K562 (cell line): ENCODE results near the gene TNFSF13. TPM values are rescaled to one million over a fixed set of nuclear protein-coding genes. Genes with fewer than 3 reads are reported as not detected.
A peak's percentile ranks its signal among the peaks of the same experiment; 100 is the strongest.

Experiments used
- ATF6 ChIP-seq: sonication (generic); formaldehyde crosslinking; IDR thresholded peaks from 2 replicates; pipeline ENCODE4 v1.4.0; 2020; ENCODE audit warnings: mild to moderate bottlenecking, missing genetic modification reagents
- CBFB ChIP-seq: sonication (generic); formaldehyde crosslinking; IDR thresholded peaks from 2 replicates; pipeline ENCODE4 v1.4.0; 2020; ENCODE audit warnings: mild to moderate bottlenecking, missing genetic modification reagents
- E2F3 ChIP-seq: fragments of 250-450 bp; sonication (Bioruptor Pico); IDR thresholded peaks from 2 replicates; pipeline ENCODE4 v1.4.0; 2020; ENCODE audit warnings: mild to moderate bottlenecking
- EHMT2 ChIP-seq: fragments of 450-650 bp; IDR thresholded peaks from 2 replicates; pipeline ENCODE4 v1.6.1; 2018; ENCODE audit warnings: antibody characterized with exemption
- ERF ChIP-seq: fragments of 450-650 bp; formaldehyde crosslinking; IDR thresholded peaks from 2 replicates; pipeline ENCODE4 v1.4.0; 2020; ENCODE audit warnings: mild to moderate bottlenecking, mixed read lengths
- ETV6 ChIP-seq, 3 experiments: fragments of 150-350 bp in 1 of 3; sonication (generic) in 1 of 3; formaldehyde crosslinking in 1 of 3; IDR thresholded peaks; 2 replicates each; pipeline versions ENCODE4 v1.6.1 to v1.8.0; 2014 to 2022; ENCODE audit warnings: borderline replicate concordance in 2 of 3, low read depth in 2 of 3, antibody characterized with exemption in 1 of 3, low read length in 1 of 3, mild to moderate bottlenecking in 1 of 3, missing genetic modification reagents in 1 of 3
- FIP1L1 ChIP-seq: fragments of 200-400 bp; formaldehyde crosslinking; IDR thresholded peaks from 2 replicates; pipeline ENCODE4 v1.6.1; 2018; ENCODE audit warnings: mild to moderate bottlenecking, low read depth, low read length; ENCODE audit not compliant: poor library complexity, severe bottlenecking
- FOXJ2 ChIP-seq: fragments of 200-800 bp; sonication (Bioruptor generic); IDR thresholded peaks from 2 replicates; pipeline ENCODE4 v1.6.1; 2016; ENCODE audit warnings: missing genetic modification characterization, missing compliant biosample characterization
- GATA2 ChIP-seq: sonication (generic); formaldehyde crosslinking; IDR thresholded peaks from 2 replicates; pipeline ENCODE4 v1.4.0; 2020; ENCODE audit warnings: mild to moderate bottlenecking, missing genetic modification reagents
- L3MBTL2 ChIP-seq: fragments of 450-650 bp; IDR thresholded peaks from 2 replicates; pipeline ENCODE4 v1.6.1; 2016; ENCODE audit warnings: mild to moderate bottlenecking, moderate library complexity
- MEIS2 ChIP-seq: fragments of 450-650 bp; IDR thresholded peaks from 2 replicates; pipeline ENCODE4 v1.6.1; 2014; ENCODE audit warnings: mild to moderate bottlenecking; ENCODE audit not compliant: partially characterized antibody
- NEUROD1 ChIP-seq: fragments of 150-350 bp; IDR thresholded peaks from 2 replicates; pipeline ENCODE4 v1.6.1; 2014; ENCODE audit warnings: borderline replicate concordance, low read length, low read depth; ENCODE audit not compliant: partially characterized antibody
- NFATC3 ChIP-seq: fragments of 450-650 bp; IDR thresholded peaks from 2 replicates; pipeline ENCODE4 v1.6.1; 2017; ENCODE audit warnings: mild to moderate bottlenecking
- RBM14 ChIP-seq: fragments of 200-400 bp; formaldehyde crosslinking; IDR thresholded peaks from 2 replicates; pipeline ENCODE4 v1.6.1; 2018; ENCODE audit warnings: low read depth, mild to moderate bottlenecking, low read length, moderate library complexity, borderline replicate concordance; ENCODE audit not compliant: insufficient read depth
- RBM17 ChIP-seq: fragments of 200-400 bp; formaldehyde crosslinking; IDR thresholded peaks from 2 replicates; pipeline ENCODE4 v1.6.1; 2017; ENCODE audit warnings: low read depth, mild to moderate bottlenecking, low read length, borderline replicate concordance
- THRAP3 ChIP-seq: fragments of 450-650 bp; IDR thresholded peaks from 2 replicates; pipeline ENCODE4 v1.6.1; 2016; ENCODE audit warnings: mild to moderate bottlenecking, inconsistent platforms, borderline replicate concordance
- XRCC5 ChIP-seq: fragments of 200-400 bp; formaldehyde crosslinking; IDR thresholded peaks from 2 replicates; pipeline ENCODE4 v1.6.1; 2017; ENCODE audit warnings: low read depth, mild to moderate bottlenecking, low read length
- ZNF24 ChIP-seq: fragments of 450-650 bp; IDR thresholded peaks from 2 replicates; pipeline ENCODE4 v1.6.1; 2016
- ZNF311 ChIP-seq: fragments of 250-450 bp; sonication (Bioruptor Pico); IDR thresholded peaks from 2 replicates; pipeline ENCODE4 v1.4.0; 2020; ENCODE audit warnings: mild to moderate bottlenecking, moderate library complexity
- ZNF586 ChIP-seq: fragments of 450-650 bp; formaldehyde crosslinking; conservative IDR thresholded peaks from 2 replicates; pipeline ENCODE4 v1.4.0; 2020; ENCODE audit warnings: mild to moderate bottlenecking, moderate library complexity
- polyA plus RNA-seq, 8 experiments: library from polyadenylated mRNA; depleted of rRNA in 4 of 8; stranded (reverse) in 5 of 8; unstranded in 3 of 8; fragments of >200 nt; fragmentation: Nextera tagmentation in 2 of 8; fragmentation: Illumina TruSeq in 1 of 8; extraction: Ambion mirVana in 2 of 8; extraction: Trizol in 1 of 8; gene quantifications; 2 replicates each; pipeline versions ENCODE4 v1.2.1 to v1.2.3, GENCODE V29; 2011 to 2014; ENCODE audit warnings: inconsistent platforms in 1 of 8, missing spikeins in 1 of 8
- total RNA-seq, 7 experiments: library from RNA; depleted of rRNA in 6 of 7; stranded (reverse); fragments of >200 nt in 6 of 7; fragmentation: Illumina TruSeq in 2 of 7; extraction: Trizol in 2 of 7; gene quantifications; 2 replicates each; pipeline versions ENCODE4 v1.2.1 to v1.2.3, GENCODE V29; 2011 to 2021; ENCODE audit warnings: low replicate concordance in 1 of 7
- TF ChIP-seq, protein P1 (sequence below), 2 experiments: fragments of 450-650 bp in 1 of 2; sonication (generic) in 1 of 2; formaldehyde crosslinking; conservative IDR thresholded peaks; 2 replicates each; pipeline versions ENCODE4 v1.4.0 to v1.8.1; 2020 to 2022; ENCODE audit warnings: mild to moderate bottlenecking in 1 of 2, missing genetic modification reagents in 1 of 2
- TF ChIP-seq, protein P2 (sequence below), 2 experiments: fragments of 450-650 bp; IDR thresholded peaks; 2 replicates each; pipeline ENCODE4 v1.6.1; 2016

The TNFSF13 gene
- total and polyA plus RNA-seq, 9 of the 15 experiments (the other 6 are each of a cell fraction or from before 2014, with no cell fraction given) = 0.04 to 0.51 (median 0.19) TPM; not detected in 1

- TF ChIP-seq ETV6 (IDR thresholded peaks at IDR 0.05; ENCODE audit: borderline replicate concordance in 1 of 2, low read depth in 2 of 2, low read length in 1 of 2) (no peak), ETV6 (CRISPR knock-in tag; IDR thresholded peaks at IDR 0.05; ENCODE audit: borderline replicate concordance) (0 out of 2 replicates have a peak, but pooled peaks have one; percentile 42), ZNF24 (no peak), RBM17 (no peak), NEUROD1 (no peak), ZNF586 (CRISPR knock-in tag) (no peak), L3MBTL2 (no peak), FIP1L1 (peak; percentile 26), NFATC3 (no peak), CBFB (no peak), RBM14 (no peak), FOXJ2 (no peak), XRCC5 (peak; percentile 58; the same call in 1 of the 2 replicates), GATA2 (CRISPR knock-in tag) (no peak), E2F3 (no peak), EHMT2 (no peak), ZNF311 (CRISPR knock-in tag) (no peak), THRAP3 (peak; percentile 58; the same call in 1 of the 2 replicates), ERF (CRISPR knock-in tag) (peak; percentile 81; the same call in 1 of the 2 replicates), ATF6 (no peak), MEIS2 (no peak)
- TF ChIP-seq, protein P1, sequence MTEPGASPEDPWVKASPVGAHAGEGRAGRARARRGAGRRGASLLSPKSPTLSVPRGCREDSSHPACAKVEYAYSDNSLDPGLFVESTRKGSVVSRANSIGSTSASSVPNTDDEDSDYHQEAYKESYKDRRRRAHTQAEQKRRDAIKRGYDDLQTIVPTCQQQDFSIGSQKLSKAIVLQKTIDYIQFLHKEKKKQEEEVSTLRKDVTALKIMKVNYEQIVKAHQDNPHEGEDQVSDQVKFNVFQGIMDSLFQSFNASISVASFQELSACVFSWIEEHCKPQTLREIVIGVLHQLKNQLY (CRISPR knock-in tag; conservative IDR thresholded peaks at IDR 0.05) = no peak
- TF ChIP-seq, protein P2, sequence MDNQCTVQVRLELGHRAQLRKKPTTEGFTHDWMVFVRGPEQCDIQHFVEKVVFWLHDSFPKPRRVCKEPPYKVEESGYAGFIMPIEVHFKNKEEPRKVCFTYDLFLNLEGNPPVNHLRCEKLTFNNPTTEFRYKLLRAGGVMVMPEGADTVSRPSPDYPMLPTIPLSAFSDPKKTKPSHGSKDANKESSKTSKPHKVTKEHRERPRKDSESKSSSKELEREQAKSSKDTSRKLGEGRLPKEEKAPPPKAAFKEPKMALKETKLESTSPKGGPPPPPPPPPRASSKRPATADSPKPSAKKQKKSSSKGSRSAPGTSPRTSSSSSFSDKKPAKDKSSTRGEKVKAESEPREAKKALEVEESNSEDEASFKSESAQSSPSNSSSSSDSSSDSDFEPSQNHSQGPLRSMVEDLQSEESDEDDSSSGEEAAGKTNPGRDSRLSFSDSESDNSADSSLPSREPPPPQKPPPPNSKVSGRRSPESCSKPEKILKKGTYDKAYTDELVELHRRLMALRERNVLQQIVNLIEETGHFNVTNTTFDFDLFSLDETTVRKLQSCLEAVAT (IDR thresholded peaks at IDR 0.05) = 0 out of 4 replicates have a peak, but pooled peaks of 1 of the 2 experiments have one; percentile 6
These were observed 20.7 kb downstream of the TNFSF13 start, which contains the start of gene CD68 (continued) for GRCh38 chr17:7579001-7579833.
